A673 (cell line): Measurements from ENCODE around the gene NEGR1.

ENCODE experiments used
- CTCF ChIP-seq: fragments of 300-800, 200-600 bp; sonication (generic); conservative IDR thresholded peaks from 2 replicates; pipeline ENCODE4 v1.5.1; 2017; ENCODE audit warnings: low read depth, mild to moderate bottlenecking, antibody characterized with exemption, low read length, moderate library complexity, mixed read lengths
- EZH2 ChIP-seq: fragments of 200-600 bp; sonication (generic); IDR thresholded peaks from 2 replicates; pipeline ENCODE4 v1.6.1; 2017; ENCODE audit warnings: borderline replicate concordance, low read depth, mild to moderate bottlenecking, mixed read lengths, antibody characterized with exemption, low read length; ENCODE audit not compliant: poor library complexity, severe bottlenecking

GRCh38 chr1:72288886-72289285 lies 6.5 kb upstream of the NEGR1 start:
- TF ChIP-seq CTCF (no peak), EZH2 (no peak)
